Panc1 (cell line): Measurements from ENCODE around the gene CHST15. TPM values are rescaled to one million over a fixed set of nuclear protein-coding genes. Genes with fewer than 3 reads are reported as not detected.

Experiments
- ATAC-seq: fragments of 200-7000 bp; cut with Tn5 transposase; 2 replicates; pipeline ENCODE4 v1.9.1; 2020; ENCODE audit warnings: mild to moderate bottlenecking, moderate library complexity
- BruUV-seq: library from RNA; stranded (reverse); fragments of 400-500 nt; replicated peaks from 2 replicates; lab custom pipeline; 2021; lab: Mats Ljungman, UMichigan
- CTCF ChIA-PET: fragments of 300-600 bp; sonication (Branson Sonifier 250); formaldehyde crosslinking; loops from one replicate; lab custom pipeline; 2022; ENCODE audit warnings: antibody characterized with exemption; lab: Charles Lee
- POLR2A ChIA-PET: fragments of 300-600 bp; sonication (Branson Sonifier 250); formaldehyde crosslinking; loops from one replicate; lab custom pipeline; 2022; ENCODE audit warnings: antibody characterized with exemption; lab: Charles Lee
- DNase-seq: peaks from one replicate; pipeline ENCODE4 v3.0.0-alpha.2; 2010; ENCODE audit warnings: low read depth, low spot score
- H3K27ac ChIP-seq: 2 replicates; pipeline ENCODE4 v1.5.1; 2011; ENCODE audit warnings: mild to moderate bottlenecking, low read length, inconsistent platforms
- H3K27me3 ChIP-seq: fragments of 200-500 bp; sonication (Bioruptor generic); 2 replicates; pipeline ENCODE4 v1.6.0; 2014; ENCODE audit warnings: low read length, inconsistent platforms; ENCODE audit not compliant: control insufficient read depth, insufficient read depth
- H3K36me3 ChIP-seq: fragments of 200-500 bp; sonication (Bioruptor generic); 2 replicates; pipeline ENCODE4 v1.5.1; 2014; ENCODE audit warnings: inconsistent platforms, mild to moderate bottlenecking, low read length, moderate library complexity; ENCODE audit not compliant: control insufficient read depth, insufficient read depth
- H3K4me1 ChIP-seq: 2 replicates; pipeline ENCODE4 v1.5.1; 2011; ENCODE audit warnings: inconsistent platforms, mild to moderate bottlenecking, low read length, moderate library complexity; ENCODE audit not compliant: control insufficient read depth, insufficient read depth
- H3K4me3 ChIP-seq, 2 experiments: 2 replicates each; pipeline ENCODE4 v1.5.1; 2011 to 2012; ENCODE audit warnings: low read depth in 2 of 2, low read length in 2 of 2, mild to moderate bottlenecking in 2 of 2, inconsistent platforms in 1 of 2, moderate library complexity in 1 of 2
- H3K9me3 ChIP-seq: fragments of 200-500 bp; sonication (Bioruptor generic); 2 replicates; pipeline ENCODE4 v1.5.1; 2014; ENCODE audit warnings: low read depth, mild to moderate bottlenecking, inconsistent platforms, low read length, moderate library complexity; ENCODE audit not compliant: control insufficient read depth, insufficient read depth
- POLR2AphosphoS5 ChIP-seq: IDR thresholded peaks from 2 replicates; pipeline ENCODE4 v1.6.1; 2012; ENCODE audit warnings: mild to moderate bottlenecking, low read depth, low read length, moderate library complexity
- REST ChIP-seq, 2 experiments: IDR thresholded peaks; 2 replicates each; pipeline ENCODE4 v1.6.1; 2011 to 2012; ENCODE audit warnings: low read depth in 2 of 2, control low read depth in 1 of 2, low read length in 1 of 2, mild to moderate bottlenecking in 1 of 2, moderate library complexity in 1 of 2; ENCODE audit not compliant: insufficient read depth in 1 of 2
- SIN3A ChIP-seq: IDR thresholded peaks from 2 replicates; pipeline ENCODE4 v1.6.1; 2012; ENCODE audit warnings: low read depth, mild to moderate bottlenecking, low read length, moderate library complexity, borderline replicate concordance; ENCODE audit not compliant: insufficient read depth
- TCF7L2 ChIP-seq: IDR thresholded peaks from 2 replicates; pipeline ENCODE4 v1.6.1; 2011; ENCODE audit warnings: mild to moderate bottlenecking, low read depth, low read length, inconsistent platforms
- in situ Hi-C: cut with HindIII; loops from 2 replicates; pipeline ENCODE4 v1.10.0; 2016; ENCODE audit warnings: low sequenced_read_pairs, low pct_unique_long_range_greater_than_20kb
- intact Hi-C: fragments of 100-400 bp; cut with micrococcal nuclease; formaldehyde crosslinking; loops from one replicate; pipeline ENCODE4 v1.10.0; 2022; ENCODE audit not compliant: unreplicated experiment
- total RNA-seq: library from RNA; stranded (reverse); gene quantifications from one replicate; pipeline ENCODE4 v1.2.1, GENCODE V29; 2021; ENCODE audit not compliant: unreplicated experiment
- TF ChIP-seq, protein P1 (sequence below): fragments of 450-650 bp; IDR thresholded peaks from 2 replicates; pipeline ENCODE4 v1.5.1; 2017; ENCODE audit warnings: mild to moderate bottlenecking

The CHST15 gene
- total RNA-seq, 1 experiment from 2014 or later, result 33.2 TPM

DNA sequence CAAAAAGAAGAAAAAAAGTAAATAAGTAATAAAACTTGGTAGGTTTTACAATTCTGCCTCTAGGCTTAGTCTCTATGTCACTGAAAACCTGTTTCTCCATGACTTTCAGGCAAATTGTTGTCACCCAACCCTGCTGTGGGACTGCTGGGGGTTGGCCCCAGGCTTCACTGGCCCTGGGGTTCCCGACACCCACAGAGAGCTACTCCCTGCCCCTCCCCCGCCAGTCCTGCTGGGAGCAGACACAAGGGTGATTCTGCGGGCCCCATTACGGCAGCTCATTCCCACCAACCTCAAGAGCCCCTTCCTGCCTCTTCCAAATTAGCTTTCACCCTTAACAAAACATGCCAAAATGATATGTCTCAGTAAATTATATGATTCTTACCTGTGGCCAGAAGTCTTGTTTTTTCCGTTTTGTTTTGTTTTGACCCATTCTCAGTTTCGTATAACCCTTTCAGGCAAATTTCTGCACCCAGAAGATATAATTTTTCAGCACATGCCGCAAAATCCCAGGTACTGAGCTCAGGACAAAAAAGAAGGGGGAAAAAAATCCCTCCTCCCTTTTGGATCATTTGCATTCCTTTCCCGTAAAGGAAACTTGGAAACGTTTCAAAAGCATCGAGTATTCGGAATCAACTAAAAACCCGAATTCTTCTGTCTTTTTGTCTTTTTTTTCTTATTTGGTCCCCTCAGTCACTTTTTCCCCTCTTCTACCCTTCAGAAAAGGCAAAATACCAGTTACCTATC lies 27.8 kb downstream of the CHST15 start:
- ChIA-PET CTCF (no interaction called here), POLR2A (no interaction called here)
- ATAC-seq (no peak), DNase-seq (no peak)
- Histone ChIP-seq H3K4me3 (no peak overlapping the region), H3K27me3 (no peaks in the 10 kb centered on the region), H3K4me1 (peaks cover 9% of the 10 kb centered on the region), H3K36me3 (no peaks in the 10 kb centered on the region), H3K27ac (no peak overlapping the region), H3K9me3 (no peaks in the 10 kb centered on the region)
- intact Hi-C loops, result no loop called here
- no peak for TF ChIP-seq TCF7L2
- TF ChIP-seq, protein P1, sequence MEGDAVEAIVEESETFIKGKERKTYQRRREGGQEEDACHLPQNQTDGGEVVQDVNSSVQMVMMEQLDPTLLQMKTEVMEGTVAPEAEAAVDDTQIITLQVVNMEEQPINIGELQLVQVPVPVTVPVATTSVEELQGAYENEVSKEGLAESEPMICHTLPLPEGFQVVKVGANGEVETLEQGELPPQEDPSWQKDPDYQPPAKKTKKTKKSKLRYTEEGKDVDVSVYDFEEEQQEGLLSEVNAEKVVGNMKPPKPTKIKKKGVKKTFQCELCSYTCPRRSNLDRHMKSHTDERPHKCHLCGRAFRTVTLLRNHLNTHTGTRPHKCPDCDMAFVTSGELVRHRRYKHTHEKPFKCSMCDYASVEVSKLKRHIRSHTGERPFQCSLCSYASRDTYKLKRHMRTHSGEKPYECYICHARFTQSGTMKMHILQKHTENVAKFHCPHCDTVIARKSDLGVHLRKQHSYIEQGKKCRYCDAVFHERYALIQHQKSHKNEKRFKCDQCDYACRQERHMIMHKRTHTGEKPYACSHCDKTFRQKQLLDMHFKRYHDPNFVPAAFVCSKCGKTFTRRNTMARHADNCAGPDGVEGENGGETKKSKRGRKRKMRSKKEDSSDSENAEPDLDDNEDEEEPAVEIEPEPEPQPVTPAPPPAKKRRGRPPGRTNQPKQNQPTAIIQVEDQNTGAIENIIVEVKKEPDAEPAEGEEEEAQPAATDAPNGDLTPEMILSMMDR, result no peak
- TF ChIP-seq POLR2AphosphoS5, result no peak
- TF ChIP-seq REST (IDR thresholded peaks at IDR 0.05; ENCODE audit: insufficient read depth in 1 of 2, low read depth in 2 of 2, low read length in 1 of 2), result no peak
- TF ChIP-seq SIN3A, result no peak
- in situ Hi-C loops, result no loop called here
- no TSS peak for BruUV-seq

DNA sequence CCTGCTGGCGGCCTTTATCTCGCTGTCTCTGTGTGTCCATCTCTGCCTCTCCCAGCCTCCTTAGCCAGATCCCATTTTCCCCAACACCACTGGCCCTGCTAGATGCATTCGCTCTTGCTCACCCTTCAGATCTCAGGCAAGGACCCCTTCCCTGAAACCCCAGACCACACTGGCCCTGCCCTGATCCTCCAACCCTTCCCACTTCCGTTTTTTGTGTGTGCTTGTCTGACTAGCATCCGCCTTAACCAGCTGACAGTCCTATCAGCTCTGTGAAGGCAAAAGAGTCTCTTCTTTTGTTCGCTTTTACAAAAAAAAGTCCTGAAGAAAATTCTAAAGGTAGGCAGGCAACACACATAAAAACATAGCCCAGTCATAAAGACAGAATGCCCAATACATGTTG lies 28.7 kb downstream of the CHST15 start:
- ChIA-PET POLR2A (interaction anchor here (0.6 kb wide), 1 partner anchor 334 kb away, joined by 7 read pairs; no protein-coding TSS in a partner anchor), CTCF (no interaction called here)
- intact Hi-C loops, result no loop called here
- no peaks in the 10 kb centered on the region for H3K27me3 ChIP-seq
- no peak overlapping the region for H3K4me3 ChIP-seq
- no TSS peak for BruUV-seq
- DNase-seq (no peak), ATAC-seq (no peak)
- in situ Hi-C loops, result no loop called here
- no peaks in the 10 kb centered on the region for H3K36me3 ChIP-seq
- TF ChIP-seq, protein P1, result no peak
- no peak for TF ChIP-seq REST (IDR thresholded peaks at IDR 0.05; ENCODE audit: insufficient read depth in 1 of 2, low read depth in 2 of 2, low read length in 1 of 2)
- no peak for TF ChIP-seq POLR2AphosphoS5
- no peak for TF ChIP-seq SIN3A
- no peak for TF ChIP-seq TCF7L2
- no peaks in the 10 kb centered on the region for H3K9me3 ChIP-seq
- H3K27ac ChIP-seq, result no peak overlapping the region
- peaks cover 9% of the 10 kb centered on the region for H3K4me1 ChIP-seq
